ENCODE measurements around the gene ZNF79. TPM values are rescaled to one million over a fixed set of nuclear protein-coding genes. Genes with fewer than 3 reads are reported as not detected.
A peak's percentile ranks its signal among the peaks of the same experiment; 100 is the strongest.

The ZNF79 gene
- total and polyA plus RNA-seq, 9 of the 15 experiments (the other 6 are each of a cell fraction or from before 2014, with no cell fraction given) = 0.62 to 7.0 (median 4.1) TPM

- no peak for TF ChIP-seq NFYB (IDR thresholded peaks at IDR 0.05; ENCODE audit: extremely low read depth, insufficient read length)
- TF ChIP-seq ARID3B (CRISPR knock-in tag; IDR thresholded peaks at IDR 0.05; ENCODE audit: borderline replicate concordance) = no peak
- TF ChIP-seq RBM25 (IDR thresholded peaks at IDR 0.05; ENCODE audit: low read depth, low read length, severe bottlenecking) = peak; percentile 96
- no peak for TF ChIP-seq GMEB1 (CRISPR knock-in tag; IDR thresholded peaks at IDR 0.05)
- no peak for TF ChIP-seq ZNF507 (tag; conservative IDR thresholded peaks at IDR 0.05)
- TF ChIP-seq SMC3 (conservative IDR thresholded peaks at IDR 0.05; ENCODE audit: insufficient read depth, low read depth, low read length) = no peak
- TF ChIP-seq FOSL1 (tag; conservative IDR thresholded peaks at IDR 0.05) = 0 out of 2 replicates have a peak, but pooled peaks have one; percentile 16
- no peak for TF ChIP-seq BRF1 (IDR thresholded peaks at IDR 0.05; ENCODE audit: borderline replicate concordance, extremely low read depth, insufficient read length)
- no peak for TF ChIP-seq EP300 (IDR thresholded peaks at IDR 0.05; ENCODE audit: low read length)
- no peak for TF ChIP-seq ZNF717 (CRISPR knock-in tag; IDR thresholded peaks at IDR 0.05)
- TF ChIP-seq STAT6 (CRISPR knock-in tag; IDR thresholded peaks at IDR 0.05) = no peak; the same call in 1 of the 2 replicates
- no peak for TF ChIP-seq WHSC1 (IDR thresholded peaks at IDR 0.05; ENCODE audit: low read length)
- peak; percentile 82 for TF ChIP-seq ZNF263 (CRISPR knock-in tag; IDR thresholded peaks at IDR 0.05; ENCODE audit: borderline replicate concordance)
- TF ChIP-seq SUPT5H (IDR thresholded peaks at IDR 0.05) = peak; percentile 100
- peak; percentile 65 for TF ChIP-seq U2AF1 (optimal IDR thresholded peaks at IDR 0.05; ENCODE audit: low read depth, low read length)
- no peak for TF ChIP-seq ERF (CRISPR knock-in tag; IDR thresholded peaks at IDR 0.05)
- TF ChIP-seq GATA2 (CRISPR knock-in tag; IDR thresholded peaks at IDR 0.05) = no peak
- TF ChIP-seq POLR3A (IDR thresholded peaks at IDR 0.05; ENCODE audit: borderline replicate concordance, extremely low read depth, insufficient read depth, insufficient read length) = no peak
- TF ChIP-seq SRSF9 (IDR thresholded peaks at IDR 0.05; ENCODE audit: borderline replicate concordance, low read depth, low read length) = no peak
- peak; percentile 45; the same call in 1 of the 2 replicates for TF ChIP-seq CTBP1 (IDR thresholded peaks at IDR 0.05; ENCODE audit: borderline replicate concordance)
- peak; percentile 96 for TF ChIP-seq PCBP1 (IDR thresholded peaks at IDR 0.05; ENCODE audit: low read depth, low read length, poor library complexity, severe bottlenecking)
- no peak for TF ChIP-seq ZNF124 (CRISPR knock-in tag; IDR thresholded peaks at IDR 0.05)
- peak; percentile 79; the same call in 1 of the 2 replicates for TF ChIP-seq MYNN (IDR thresholded peaks at IDR 0.05)
- no peak for TF ChIP-seq MYNN (CRISPR knock-in tag; IDR thresholded peaks at IDR 0.05)
Observed at GRCh38 chr9:127450830-127451607, 26.8 kb downstream of the ZNF79 start, which contains the start of the genes LRSAM1 and RPL12 (continued).
